Prostate gland (tissue), 2 donors: ENCODE data around the gene CNTNAP2.

Source experiments
- POLR2AphosphoS5 ChIP-seq: sonication (generic); formaldehyde crosslinking; IDR thresholded peaks from one replicate; pipeline ENCODE4 v1.6.1; 2017; ENCODE audit warnings: antibody characterized with exemption
- TF ChIP-seq, protein P1 (sequence below), 4 experiments: fragments of 200-600 bp in 2 of 4; fragments of 450-650 bp in 2 of 4; sonication (generic) in 2 of 4; IDR thresholded peaks; 1 replicate in 3 of 4; 2 replicates in 1 of 4; pipeline ENCODE4 v1.5.1; 2016 to 2019; ENCODE audit warnings: antibody characterized with exemption in 4 of 4, mild to moderate bottlenecking in 2 of 4, moderate library complexity in 2 of 4

DNA sequence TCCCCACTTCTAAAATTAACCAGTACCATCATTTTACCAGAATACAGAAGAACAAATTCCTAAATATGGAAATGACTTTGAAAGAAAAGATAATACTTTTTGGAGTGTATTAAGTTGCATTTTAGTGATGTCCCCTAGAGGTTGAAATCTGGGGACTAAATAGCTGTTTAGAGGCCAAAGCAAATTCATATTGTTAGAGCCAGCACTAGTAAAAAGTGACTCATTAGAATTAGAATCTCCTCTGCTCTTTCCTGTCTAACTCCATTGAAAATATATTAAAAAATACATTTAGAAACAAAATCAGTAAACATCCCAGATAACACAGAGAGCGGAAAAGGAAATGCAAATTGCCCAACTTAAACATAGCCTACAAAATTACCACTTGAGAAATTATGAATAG, 1284.3 kb downstream of the CNTNAP2 start:
- TF ChIP-seq, protein P1, sequence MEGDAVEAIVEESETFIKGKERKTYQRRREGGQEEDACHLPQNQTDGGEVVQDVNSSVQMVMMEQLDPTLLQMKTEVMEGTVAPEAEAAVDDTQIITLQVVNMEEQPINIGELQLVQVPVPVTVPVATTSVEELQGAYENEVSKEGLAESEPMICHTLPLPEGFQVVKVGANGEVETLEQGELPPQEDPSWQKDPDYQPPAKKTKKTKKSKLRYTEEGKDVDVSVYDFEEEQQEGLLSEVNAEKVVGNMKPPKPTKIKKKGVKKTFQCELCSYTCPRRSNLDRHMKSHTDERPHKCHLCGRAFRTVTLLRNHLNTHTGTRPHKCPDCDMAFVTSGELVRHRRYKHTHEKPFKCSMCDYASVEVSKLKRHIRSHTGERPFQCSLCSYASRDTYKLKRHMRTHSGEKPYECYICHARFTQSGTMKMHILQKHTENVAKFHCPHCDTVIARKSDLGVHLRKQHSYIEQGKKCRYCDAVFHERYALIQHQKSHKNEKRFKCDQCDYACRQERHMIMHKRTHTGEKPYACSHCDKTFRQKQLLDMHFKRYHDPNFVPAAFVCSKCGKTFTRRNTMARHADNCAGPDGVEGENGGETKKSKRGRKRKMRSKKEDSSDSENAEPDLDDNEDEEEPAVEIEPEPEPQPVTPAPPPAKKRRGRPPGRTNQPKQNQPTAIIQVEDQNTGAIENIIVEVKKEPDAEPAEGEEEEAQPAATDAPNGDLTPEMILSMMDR (IDR thresholded peaks at IDR 0.05) = no peak
- no peak for TF ChIP-seq POLR2AphosphoS5
